Anterior cingulate cortex (tissue), 58 donors: ENCODE data around the gene KRTAP27-1.

Source experiments
- DNase-seq, 58 donors: peaks; one replicate each; lab custom pipeline; 2025; lab: John Stamatoyannopoulos, UW

Gene KRTAP27-1

GRCh38 chr21:30305136-30305535 is 32.4 kb downstream of the KRTAP27-1 start:
- DNase-seq, result no peak

DNA sequence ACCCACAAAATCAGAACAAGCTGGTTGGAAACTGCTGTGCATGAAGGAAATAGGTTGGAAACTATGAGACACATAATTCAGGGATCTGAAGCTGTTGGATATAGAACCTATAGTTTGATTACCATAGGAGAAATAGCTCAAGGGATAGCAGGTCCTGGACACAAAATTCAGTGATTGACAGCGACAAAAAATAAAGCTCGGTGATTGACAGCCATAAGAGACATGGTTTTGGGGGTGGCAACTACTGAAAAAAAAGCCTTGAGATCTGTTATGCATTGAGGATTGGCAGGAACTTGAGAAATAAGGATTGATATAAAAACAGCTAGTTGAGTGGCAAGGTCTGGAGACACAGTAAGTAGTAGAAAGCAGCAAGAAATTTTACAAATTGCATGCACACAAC is 48.3 kb downstream of the KRTAP27-1 start, which contains the start of gene KRTAP25-1:
Gene KRTAP25-1 (minus strand): TSS at position 300 of the 400 bp plus-strand sequence. CDS start 24 bp downstream, at position 276.
- DNase-seq, result no peak
